Transverse colon (tissue), 4 donors: ENCODE data around the gene SLC12A3.

Experiments
- POLR2A ChIP-seq: fragments of 450-650 bp; IDR thresholded peaks from one replicate; pipeline ENCODE4 v1.6.1; 2016; ENCODE audit warnings: antibody characterized with exemption, mild to moderate bottlenecking, moderate library complexity
- POLR2AphosphoS5 ChIP-seq, 3 donors: sonication (generic); formaldehyde crosslinking; IDR thresholded peaks; one replicate each; pipeline ENCODE4 v1.6.1; 2016; ENCODE audit warnings: antibody characterized with exemption in 3 of 3
- TF ChIP-seq, protein P1 (sequence below), 5 experiments: fragments of 200-600 bp in 3 of 5; fragments of 450-650 bp in 2 of 5; sonication (generic) in 3 of 5; IDR thresholded peaks; 1 replicate in 2 of 5; 2 replicates in 3 of 5; pipeline ENCODE4 v1.5.1; 2016 to 2017; ENCODE audit warnings: antibody characterized with exemption in 5 of 5, inconsistent platforms in 3 of 5, mild to moderate bottlenecking in 2 of 5, moderate library complexity in 1 of 5

DNA sequence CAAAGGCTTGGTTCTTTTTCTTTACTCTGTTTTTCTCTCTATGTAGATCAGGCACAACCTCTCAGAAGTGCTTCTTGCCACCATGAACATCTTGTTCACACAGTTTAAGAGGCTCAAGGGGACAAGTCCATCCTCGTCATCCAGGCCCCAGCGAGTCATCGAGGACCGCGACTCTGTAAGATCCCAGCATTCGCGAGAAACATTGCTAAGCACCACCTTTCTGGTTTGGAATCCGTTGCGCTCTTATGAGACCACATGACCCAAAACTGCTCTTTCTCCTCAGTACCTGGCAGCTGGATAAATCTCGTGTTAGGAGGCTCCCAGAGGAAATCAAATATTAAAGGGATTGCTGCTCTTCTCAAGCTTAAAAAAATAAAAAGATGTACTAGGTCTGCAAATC is 23.3 kb upstream of the SLC12A3 start:
- TF ChIP-seq POLR2A, result no peak
- TF ChIP-seq, protein P1, sequence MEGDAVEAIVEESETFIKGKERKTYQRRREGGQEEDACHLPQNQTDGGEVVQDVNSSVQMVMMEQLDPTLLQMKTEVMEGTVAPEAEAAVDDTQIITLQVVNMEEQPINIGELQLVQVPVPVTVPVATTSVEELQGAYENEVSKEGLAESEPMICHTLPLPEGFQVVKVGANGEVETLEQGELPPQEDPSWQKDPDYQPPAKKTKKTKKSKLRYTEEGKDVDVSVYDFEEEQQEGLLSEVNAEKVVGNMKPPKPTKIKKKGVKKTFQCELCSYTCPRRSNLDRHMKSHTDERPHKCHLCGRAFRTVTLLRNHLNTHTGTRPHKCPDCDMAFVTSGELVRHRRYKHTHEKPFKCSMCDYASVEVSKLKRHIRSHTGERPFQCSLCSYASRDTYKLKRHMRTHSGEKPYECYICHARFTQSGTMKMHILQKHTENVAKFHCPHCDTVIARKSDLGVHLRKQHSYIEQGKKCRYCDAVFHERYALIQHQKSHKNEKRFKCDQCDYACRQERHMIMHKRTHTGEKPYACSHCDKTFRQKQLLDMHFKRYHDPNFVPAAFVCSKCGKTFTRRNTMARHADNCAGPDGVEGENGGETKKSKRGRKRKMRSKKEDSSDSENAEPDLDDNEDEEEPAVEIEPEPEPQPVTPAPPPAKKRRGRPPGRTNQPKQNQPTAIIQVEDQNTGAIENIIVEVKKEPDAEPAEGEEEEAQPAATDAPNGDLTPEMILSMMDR (IDR thresholded peaks at IDR 0.05), result no peak
- TF ChIP-seq POLR2AphosphoS5 (IDR thresholded peaks at IDR 0.05), result no peak
